GM12872 (cell line): ENCODE results near the gene TEX52.

Experiments used
- TF ChIP-seq, protein P1 (sequence below): IDR thresholded peaks from 3 replicates; pipeline ENCODE4 v1.5.1; 2011; ENCODE audit warnings: low read depth, mild to moderate bottlenecking, low read length, moderate library complexity; ENCODE audit not compliant: insufficient read depth

The TEX52 gene

GRCh38 chr12:2857021-2857431, at the start of gene TEX52:
Gene TEX52, minus strand, starts transcription at chr12:2857039. Its CDS starts 13 bp downstream, at chr12:2857026.
- TF ChIP-seq, protein P1, sequence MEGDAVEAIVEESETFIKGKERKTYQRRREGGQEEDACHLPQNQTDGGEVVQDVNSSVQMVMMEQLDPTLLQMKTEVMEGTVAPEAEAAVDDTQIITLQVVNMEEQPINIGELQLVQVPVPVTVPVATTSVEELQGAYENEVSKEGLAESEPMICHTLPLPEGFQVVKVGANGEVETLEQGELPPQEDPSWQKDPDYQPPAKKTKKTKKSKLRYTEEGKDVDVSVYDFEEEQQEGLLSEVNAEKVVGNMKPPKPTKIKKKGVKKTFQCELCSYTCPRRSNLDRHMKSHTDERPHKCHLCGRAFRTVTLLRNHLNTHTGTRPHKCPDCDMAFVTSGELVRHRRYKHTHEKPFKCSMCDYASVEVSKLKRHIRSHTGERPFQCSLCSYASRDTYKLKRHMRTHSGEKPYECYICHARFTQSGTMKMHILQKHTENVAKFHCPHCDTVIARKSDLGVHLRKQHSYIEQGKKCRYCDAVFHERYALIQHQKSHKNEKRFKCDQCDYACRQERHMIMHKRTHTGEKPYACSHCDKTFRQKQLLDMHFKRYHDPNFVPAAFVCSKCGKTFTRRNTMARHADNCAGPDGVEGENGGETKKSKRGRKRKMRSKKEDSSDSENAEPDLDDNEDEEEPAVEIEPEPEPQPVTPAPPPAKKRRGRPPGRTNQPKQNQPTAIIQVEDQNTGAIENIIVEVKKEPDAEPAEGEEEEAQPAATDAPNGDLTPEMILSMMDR = no peak

GRCh38 chr12:2904260-2904659, 47.4 kb upstream of the TEX52 start:
- TF ChIP-seq, protein P1 = no peak

DNA sequence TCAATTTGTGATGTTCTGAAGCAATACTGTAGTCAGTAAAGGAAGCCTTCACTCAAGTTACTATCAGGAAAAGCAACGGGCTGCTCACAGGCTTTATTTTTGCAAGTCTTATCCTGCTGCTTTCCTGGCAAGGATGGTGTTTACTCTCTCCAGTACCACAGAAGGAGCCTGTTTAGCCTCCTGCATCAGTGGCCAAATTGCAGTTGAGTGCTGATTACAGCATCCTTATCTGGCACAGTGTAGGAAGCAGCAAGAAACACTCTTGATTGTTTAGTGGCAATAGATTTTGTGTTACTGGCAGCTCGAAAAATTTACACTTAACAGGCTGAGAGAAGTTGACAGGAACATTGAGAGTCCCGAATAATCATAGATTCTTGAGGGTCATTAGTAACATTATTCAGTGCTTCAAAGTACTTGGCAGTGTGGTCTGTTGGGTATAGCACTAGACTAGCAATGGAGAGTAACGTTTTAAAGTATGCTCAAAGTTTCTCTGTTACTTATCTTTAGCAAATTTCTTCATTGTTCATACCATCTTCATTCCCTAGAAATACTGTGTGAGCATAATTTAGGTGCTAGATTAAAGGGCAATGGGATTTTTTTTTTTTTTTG, 45.5 kb upstream of the TEX52 start:
- TF ChIP-seq, protein P1 = no peak

DNA sequence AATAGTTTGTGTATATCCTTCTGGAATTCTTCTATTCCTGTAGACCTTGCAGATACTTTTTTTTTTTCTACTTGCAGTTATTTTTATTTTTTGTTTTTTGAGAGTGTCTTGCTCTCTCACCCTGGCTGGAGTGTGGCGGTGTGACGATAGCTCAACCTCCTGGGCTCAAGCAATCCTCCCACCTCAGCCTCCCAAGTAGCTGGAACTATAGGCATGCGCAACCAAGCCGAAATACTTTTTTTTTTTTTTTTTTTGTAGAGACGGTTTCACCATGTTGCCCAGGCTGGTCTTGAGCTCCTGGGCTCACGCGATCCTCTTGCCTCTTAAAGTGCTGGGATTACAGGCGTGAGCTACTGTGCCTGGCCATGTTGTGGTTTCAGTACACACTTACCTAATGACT, 43.8 kb upstream of the TEX52 start:
- TF ChIP-seq, protein P1 = no peak

GRCh38 chr12:2897418-2897817, 40.6 kb upstream of the TEX52 start:
- TF ChIP-seq, protein P1 = no peak

- TF ChIP-seq, protein P1 = no peak
These were observed 38.7 kb upstream of the TEX52 start for GRCh38 chr12:2895511-2895910.

GRCh38 chr12:2895051-2895451, 38.2 kb upstream of the TEX52 start:
- TF ChIP-seq, protein P1 = no peak
